ENCODE results near the gene SPATS2. TPM values are rescaled to one million over a fixed set of nuclear protein-coding genes. Genes with fewer than 3 reads are reported as not detected.

The SPATS2 gene
- polyA plus RNA-seq, 1 of the 3 experiments (the other 2 are of a cell fraction), result 72.9 TPM

GRCh38 chr12:49525942-49526341, 158.7 kb downstream of the SPATS2 start:
- Histone ChIP-seq H3K4me3 (ENCODE audit: low read depth in 2 of 2, low read length in 1 of 2) (no peak overlapping the region), H3K9me2 (no peaks in the 10 kb centered on the region), H3K27ac (ENCODE audit: low read depth in 2 of 2, low read length in 1 of 2) (no peak overlapping the region), H4K20me1 (ENCODE audit: insufficient read depth) (no peaks in the 10 kb centered on the region), H3K27me3 (ENCODE audit: insufficient read depth) (no peaks in the 10 kb centered on the region), H3K9me3 (no peaks in the 10 kb centered on the region), H3F3A (replicated peaks; ENCODE audit: insufficient read depth) (peaks cover 10% of the 10 kb centered on the region), H3K36me3 (replicated peaks in 1 of 2; ENCODE audit: control insufficient read depth in 1 of 2, insufficient read depth in 2 of 2, low read length in 1 of 2) (peaks cover 65 to 75% of the 10 kb centered on the region in 2 experiments), H2AFZ (ENCODE audit: low read depth) (no peak overlapping the region), H3K9ac (no peak overlapping the region), H3K4me2 (no peak overlapping the region), H3K4me1 (ENCODE audit: control insufficient read depth in 1 of 2, insufficient read depth in 2 of 2, low read depth in 1 of 2, low read length in 1 of 2) (peaks cover 0 to 3% of the 10 kb centered on the region in 2 experiments; a peak in 1 of 4 replicates), H3K79me2 (ENCODE audit: insufficient read depth) (no peaks in the 10 kb centered on the region)
- TF ChIP-seq JUND (IDR thresholded peaks at IDR 0.05) (no peak), FOXJ3 (CRISPR knock-in tag; IDR thresholded peaks at IDR 0.05) (no peak), MEF2A (IDR thresholded peaks at IDR 0.05; ENCODE audit: borderline replicate concordance, low read depth) (no peak), TCF12 (IDR thresholded peaks at IDR 0.05) (no peak), SIN3A (IDR thresholded peaks at IDR 0.05; ENCODE audit: borderline replicate concordance, low read depth, low read length) (no peak), MAX (IDR thresholded peaks at IDR 0.05; ENCODE audit: low read depth) (no peak), SMC3 (IDR thresholded peaks at IDR 0.05; ENCODE audit: low read depth, low read length) (no peak), FOXM1 (IDR thresholded peaks at IDR 0.05; ENCODE audit: low read depth) (no peak), TAF1 (IDR thresholded peaks at IDR 0.05; ENCODE audit: borderline replicate concordance, low read depth, low read length) (no peak), IRF3 (IDR thresholded peaks at IDR 0.05; ENCODE audit: low read depth, low read length) (no peak), USF2 (IDR thresholded peaks at IDR 0.05; ENCODE audit: borderline replicate concordance, low read depth, low read length) (no peak), EZH2phosphoT487 (IDR thresholded peaks at IDR 0.05; ENCODE audit: borderline replicate concordance, low read depth) (no peak), GATA2 (CRISPR knock-in tag; IDR thresholded peaks at IDR 0.05) (no peak)
- POLR2A ChIA-PET, result no interaction called here
- CTCF ChIA-PET, result interaction anchor here (1.4 to 26.5 kb wide), 4 partner anchors 12 to 194 kb away, joined by 3 to 617 read pairs (median 10); partner anchors contain the start of genes DNAJC22 and SPATS2
- DNase-seq, result no peak
- 97% methylated on average over 7 of the region's 7 CpGs for WGBS (ENCODE audit: low lambda C conversion rate)

GRCh38 chr12:49527361-49528130, 160.3 kb downstream of the SPATS2 start:
- Histone ChIP-seq H3K9me3 (no peaks in the 10 kb centered on the region), H2AFZ (ENCODE audit: low read depth) (no peak overlapping the region), H3F3A (replicated peaks; ENCODE audit: insufficient read depth) (peaks cover 16% of the 10 kb centered on the region), H3K4me3 (ENCODE audit: low read depth in 2 of 2, low read length in 1 of 2) (no peak overlapping the region), H4K20me1 (ENCODE audit: insufficient read depth) (no peaks in the 10 kb centered on the region), H3K79me2 (ENCODE audit: insufficient read depth) (no peaks in the 10 kb centered on the region), H3K36me3 (replicated peaks in 1 of 2; ENCODE audit: control insufficient read depth in 1 of 2, insufficient read depth in 2 of 2, low read length in 1 of 2) (peaks cover 49 to 59% of the 10 kb centered on the region in 2 experiments), H3K4me1 (ENCODE audit: control insufficient read depth in 1 of 2, insufficient read depth in 2 of 2, low read depth in 1 of 2, low read length in 1 of 2) (peaks cover 0 to 3% of the 10 kb centered on the region in 2 experiments; a peak in 1 of 4 replicates), H3K9ac (no peak overlapping the region), H3K4me2 (no peak overlapping the region), H3K27me3 (ENCODE audit: insufficient read depth) (no peaks in the 10 kb centered on the region), H3K27ac (ENCODE audit: low read depth in 2 of 2, low read length in 1 of 2) (no peak overlapping the region), H3K9me2 (no peaks in the 10 kb centered on the region)
- ChIA-PET POLR2A (no interaction called here), CTCF (interaction anchor here (0.8 to 26.5 kb wide), 6 partner anchors 14 to 239 kb away, joined by 3 to 617 read pairs (median 4); partner anchors contain the start of genes C1QL4 and SPATS2)
- no peak for DNase-seq
- 95% methylated on average over 7 of the region's 7 CpGs for WGBS (ENCODE audit: low lambda C conversion rate)
- TF ChIP-seq CHD2 (IDR thresholded peaks at IDR 0.05; ENCODE audit: low read length, partially characterized antibody), result no peak
- no peak for TF ChIP-seq RFX5 (IDR thresholded peaks at IDR 0.05; ENCODE audit: low read length)
- no peak for TF ChIP-seq USF2 (IDR thresholded peaks at IDR 0.05; ENCODE audit: borderline replicate concordance, low read depth, low read length)
- TF ChIP-seq SIN3A (IDR thresholded peaks at IDR 0.05; ENCODE audit: borderline replicate concordance, low read depth, low read length), result no peak
- TF ChIP-seq FOXM1 (IDR thresholded peaks at IDR 0.05; ENCODE audit: low read depth), result no peak
- no peak for TF ChIP-seq CTCF (IDR thresholded peaks at IDR 0.05)
- TF ChIP-seq GABPA (IDR thresholded peaks at IDR 0.05; ENCODE audit: low read depth), result no peak
- no peak for TF ChIP-seq TCF12 (IDR thresholded peaks at IDR 0.05)
- TF ChIP-seq PBX3 (IDR thresholded peaks at IDR 0.05), result no peak
- TF ChIP-seq NFIC (IDR thresholded peaks at IDR 0.05; ENCODE audit: borderline replicate concordance), result no peak
- TF ChIP-seq FOXJ3 (CRISPR knock-in tag; IDR thresholded peaks at IDR 0.05), result no peak
